WTC11 (cell line): ENCODE results near the gene CLN6. TPM values are rescaled to one million over a fixed set of nuclear protein-coding genes. Genes with fewer than 3 reads are reported as not detected.

Experiments
- ATAC-seq: fragments of 200-7000 bp; cut with Tn5 transposase; 2 replicates; pipeline ENCODE4 v1.10.0; 2021; ENCODE audit warnings: mild to moderate bottlenecking, moderate library complexity
- CTCF ChIA-PET: fragments of 300-600 bp; sonication (Branson Sonifier 250); formaldehyde crosslinking; loops from one replicate; lab custom pipeline; 2021; ENCODE audit warnings: antibody characterized with exemption; lab: Charles Lee
- POLR2A ChIA-PET: fragments of 350-600 bp; sonication (Branson Sonifier 250); formaldehyde crosslinking; loops from one replicate; lab custom pipeline; 2021; ENCODE audit warnings: antibody characterized with exemption; lab: Charles Lee
- DNase-seq: peaks from one replicate; pipeline ENCODE4 v3.0.0; 2021; ENCODE audit warnings: low spot score
- H3K27ac Mint-ChIP-seq: 2 replicates; pipeline ENCODE4 v1.8.0; 2021; ENCODE audit warnings: mixed read lengths
- H3K27me3 Mint-ChIP-seq: 2 replicates; pipeline ENCODE4 v1.8.0; 2021; ENCODE audit warnings: low read depth, mild to moderate bottlenecking, moderate library complexity, mixed read lengths
- H3K36me3 Mint-ChIP-seq: 2 replicates; pipeline ENCODE4 v1.8.0; 2021; ENCODE audit warnings: mixed read lengths
- H3K4me1 Mint-ChIP-seq: 2 replicates; pipeline ENCODE4 v1.8.0; 2022; ENCODE audit warnings: mixed read lengths
- H3K4me3 Mint-ChIP-seq: 2 replicates; pipeline ENCODE4 v1.8.0; 2021; ENCODE audit warnings: mild to moderate bottlenecking, moderate library complexity, mixed read lengths
- H3K9me3 Mint-ChIP-seq: 2 replicates; pipeline ENCODE4 v1.8.0; 2021; ENCODE audit warnings: mixed read lengths
- CBFB ChIP-seq: sonication (generic); formaldehyde crosslinking; IDR thresholded peaks from 2 replicates; pipeline ENCODE4 v1.8.1; 2022; ENCODE audit warnings: mild to moderate bottlenecking, low read depth, missing genetic modification reagents
- FOXJ3 ChIP-seq: sonication (generic); formaldehyde crosslinking; IDR thresholded peaks from 2 replicates; pipeline ENCODE4 v1.9.0; 2021; ENCODE audit warnings: missing genetic modification reagents, mild to moderate bottlenecking, borderline replicate concordance
- HMGA2 ChIP-seq: fragments of 250-450 bp; sonication (Bioruptor Pico); IDR thresholded peaks from 2 replicates; pipeline ENCODE4 v1.4.0; 2021; ENCODE audit warnings: mild to moderate bottlenecking, moderate library complexity
- NFATC4 ChIP-seq: fragments of 250-450 bp; sonication (Bioruptor Pico); IDR thresholded peaks from 2 replicates; pipeline ENCODE4 v1.9.0; 2021; ENCODE audit warnings: mild to moderate bottlenecking
- PRRX2 ChIP-seq: fragments of 250-450 bp; sonication (Bioruptor Pico); IDR thresholded peaks from 2 replicates; pipeline ENCODE4 v1.8.0; 2021; ENCODE audit warnings: mild to moderate bottlenecking
- SMAD4 ChIP-seq: sonication (generic); formaldehyde crosslinking; IDR thresholded peaks from 2 replicates; pipeline ENCODE4 v1.8.0; 2022; ENCODE audit warnings: mild to moderate bottlenecking, missing genetic modification reagents
- SP1 ChIP-seq: sonication (generic); formaldehyde crosslinking; conservative IDR thresholded peaks from 2 replicates; pipeline ENCODE4 v1.8.1; 2022; ENCODE audit warnings: missing genetic modification reagents
- TEAD4 ChIP-seq: sonication (generic); formaldehyde crosslinking; IDR thresholded peaks from 2 replicates; pipeline ENCODE4 v1.8.0; 2022; ENCODE audit warnings: mild to moderate bottlenecking, missing genetic modification reagents
- TP53 ChIP-seq: sonication (generic); formaldehyde crosslinking; IDR thresholded peaks from 2 replicates; pipeline ENCODE4 v1.8.1; 2023; ENCODE audit warnings: mild to moderate bottlenecking, missing genetic modification reagents
- ZBTB21 ChIP-seq: sonication (generic); formaldehyde crosslinking; IDR thresholded peaks from 2 replicates; pipeline ENCODE4 v1.8.1; 2023; ENCODE audit warnings: mild to moderate bottlenecking, missing genetic modification reagents, borderline replicate concordance
- ZNF219 ChIP-seq: sonication (generic); formaldehyde crosslinking; IDR thresholded peaks from 2 replicates; pipeline ENCODE4 v1.8.0; 2023; ENCODE audit warnings: missing genetic modification reagents, mild to moderate bottlenecking, borderline replicate concordance
- ZNF416 ChIP-seq: fragments of 250-450 bp; sonication (Bioruptor Pico); IDR thresholded peaks from 2 replicates; pipeline ENCODE4 v1.9.0; 2021; ENCODE audit warnings: mild to moderate bottlenecking, inconsistent platforms
- ZNF423 ChIP-seq: fragments of 250-450 bp; sonication (Bioruptor Pico); IDR thresholded peaks from 2 replicates; pipeline ENCODE4 v2.1.2; 2022; ENCODE audit warnings: mild to moderate bottlenecking, moderate library complexity
- total RNA-seq: library from RNA; stranded (reverse); gene quantifications from 3 replicates; pipeline ENCODE4 v1.2.3, GENCODE V29; 2021
- TF ChIP-seq, protein P1 (sequence below): sonication (generic); formaldehyde crosslinking; conservative IDR thresholded peaks from 2 replicates; pipeline ENCODE4 v1.8.1; 2022; ENCODE audit warnings: mild to moderate bottlenecking, missing genetic modification reagents
- TF ChIP-seq, protein P2 (sequence below): fragments of 250-450 bp; sonication (Bioruptor Pico); conservative IDR thresholded peaks from 2 replicates; pipeline ENCODE4 v1.9.0; 2021; ENCODE audit warnings: mild to moderate bottlenecking
- TF ChIP-seq, protein P3 (sequence below): sonication (generic); formaldehyde crosslinking; IDR thresholded peaks from 2 replicates; pipeline ENCODE4 v1.8.0; 2022; ENCODE audit warnings: mild to moderate bottlenecking, missing genetic modification reagents
- TF ChIP-seq, protein P4 (sequence below): sonication (generic); formaldehyde crosslinking; IDR thresholded peaks from 2 replicates; pipeline ENCODE4 v1.8.1; 2022; ENCODE audit warnings: mild to moderate bottlenecking, missing genetic modification reagents, moderate library complexity, borderline replicate concordance
- TF ChIP-seq, protein P5 (sequence below): sonication (generic); formaldehyde crosslinking; IDR thresholded peaks from 2 replicates; pipeline ENCODE4 v1.8.1; 2023; ENCODE audit warnings: mild to moderate bottlenecking, missing genetic modification reagents, moderate library complexity
- TF ChIP-seq, protein P6 (sequence below): sonication (generic); formaldehyde crosslinking; IDR thresholded peaks from 2 replicates; pipeline ENCODE4 v1.8.1; 2022; ENCODE audit warnings: missing genetic modification reagents, borderline replicate concordance
- TF ChIP-seq, protein P7 (sequence below): sonication (generic); formaldehyde crosslinking; IDR thresholded peaks from 2 replicates; pipeline ENCODE4 v1.8.0; 2022; ENCODE audit warnings: mild to moderate bottlenecking, missing genetic modification reagents
- TF ChIP-seq, protein P8 (sequence below): sonication (generic); formaldehyde crosslinking; IDR thresholded peaks from 2 replicates; pipeline ENCODE4 v1.8.0; 2022; ENCODE audit warnings: mild to moderate bottlenecking, missing genetic modification reagents

The CLN6 gene
- total RNA-seq, 1 experiment from 2014 or later, result 50.2 TPM

DNA sequence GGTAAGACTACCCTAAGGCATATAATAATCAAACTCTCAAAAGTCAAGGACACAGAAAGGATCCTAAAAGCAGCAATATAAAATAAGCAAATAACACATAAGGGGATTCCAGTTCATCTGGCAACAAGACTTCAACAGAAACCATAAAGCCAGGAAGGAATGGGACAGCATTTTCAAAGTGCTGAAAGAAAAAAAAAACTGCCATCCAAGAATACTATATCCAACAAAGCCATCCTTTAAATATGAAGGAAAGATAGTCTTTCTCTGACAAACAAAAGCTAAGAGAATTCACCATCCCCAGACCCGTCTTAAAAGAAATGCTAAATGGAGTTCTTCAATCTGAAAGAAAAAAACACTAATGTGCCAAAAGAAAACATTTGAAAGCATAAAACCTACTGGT, 14.7 kb upstream of the CLN6 start (continued):
- TF ChIP-seq, protein P1, sequence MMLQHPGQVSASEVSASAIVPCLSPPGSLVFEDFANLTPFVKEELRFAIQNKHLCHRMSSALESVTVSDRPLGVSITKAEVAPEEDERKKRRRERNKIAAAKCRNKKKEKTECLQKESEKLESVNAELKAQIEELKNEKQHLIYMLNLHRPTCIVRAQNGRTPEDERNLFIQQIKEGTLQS (CRISPR knock-in tag), result no peak
- TF ChIP-seq, protein P2, sequence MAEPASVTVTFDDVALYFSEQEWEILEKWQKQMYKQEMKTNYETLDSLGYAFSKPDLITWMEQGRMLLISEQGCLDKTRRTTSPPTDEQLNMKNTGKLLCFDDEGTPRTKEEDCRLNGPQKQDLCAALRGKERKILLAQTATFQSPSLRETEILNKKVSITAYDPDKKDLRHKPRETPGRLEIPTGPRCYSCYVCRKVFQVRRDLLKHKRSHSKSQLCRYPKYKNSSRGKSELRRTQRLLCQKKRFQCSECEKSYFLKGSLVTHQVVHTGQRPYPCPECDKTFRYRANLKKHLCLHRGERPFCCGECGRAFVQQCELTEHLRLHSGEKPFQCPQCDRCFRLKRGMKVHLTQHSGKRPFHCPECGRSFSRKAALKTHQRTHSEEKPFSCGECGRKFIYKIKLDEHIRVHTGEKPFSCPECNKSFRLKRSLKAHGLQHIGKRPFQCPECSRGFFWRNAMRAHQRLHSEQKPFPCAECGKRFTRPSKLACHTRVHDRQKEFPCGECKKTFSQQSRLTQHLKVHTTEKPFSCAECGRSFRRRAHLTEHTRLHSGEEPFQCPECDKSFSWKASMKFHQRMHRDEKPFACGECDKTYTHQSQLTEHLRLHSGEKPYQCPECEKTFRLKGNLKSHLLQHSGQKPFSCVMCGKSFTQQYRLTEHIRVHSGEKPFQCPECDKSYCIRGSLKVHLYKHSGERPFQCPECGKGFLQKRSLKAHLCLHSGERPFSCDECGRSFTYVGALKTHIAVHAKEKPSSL, result no peak
- TF ChIP-seq, protein P3, sequence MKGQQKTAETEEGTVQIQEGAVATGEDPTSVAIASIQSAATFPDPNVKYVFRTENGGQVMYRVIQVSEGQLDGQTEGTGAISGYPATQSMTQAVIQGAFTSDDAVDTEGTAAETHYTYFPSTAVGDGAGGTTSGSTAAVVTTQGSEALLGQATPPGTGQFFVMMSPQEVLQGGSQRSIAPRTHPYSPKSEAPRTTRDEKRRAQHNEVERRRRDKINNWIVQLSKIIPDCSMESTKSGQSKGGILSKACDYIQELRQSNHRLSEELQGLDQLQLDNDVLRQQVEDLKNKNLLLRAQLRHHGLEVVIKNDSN (CRISPR knock-in tag), result no peak
- no peak for TF ChIP-seq ZNF219 (CRISPR knock-in tag)
- TF ChIP-seq CBFB (CRISPR knock-in tag), result no peak
- TF ChIP-seq, protein P4, sequence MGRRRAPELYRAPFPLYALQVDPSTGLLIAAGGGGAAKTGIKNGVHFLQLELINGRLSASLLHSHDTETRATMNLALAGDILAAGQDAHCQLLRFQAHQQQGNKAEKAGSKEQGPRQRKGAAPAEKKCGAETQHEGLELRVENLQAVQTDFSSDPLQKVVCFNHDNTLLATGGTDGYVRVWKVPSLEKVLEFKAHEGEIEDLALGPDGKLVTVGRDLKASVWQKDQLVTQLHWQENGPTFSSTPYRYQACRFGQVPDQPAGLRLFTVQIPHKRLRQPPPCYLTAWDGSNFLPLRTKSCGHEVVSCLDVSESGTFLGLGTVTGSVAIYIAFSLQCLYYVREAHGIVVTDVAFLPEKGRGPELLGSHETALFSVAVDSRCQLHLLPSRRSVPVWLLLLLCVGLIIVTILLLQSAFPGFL (CRISPR knock-in tag), result no peak

DNA sequence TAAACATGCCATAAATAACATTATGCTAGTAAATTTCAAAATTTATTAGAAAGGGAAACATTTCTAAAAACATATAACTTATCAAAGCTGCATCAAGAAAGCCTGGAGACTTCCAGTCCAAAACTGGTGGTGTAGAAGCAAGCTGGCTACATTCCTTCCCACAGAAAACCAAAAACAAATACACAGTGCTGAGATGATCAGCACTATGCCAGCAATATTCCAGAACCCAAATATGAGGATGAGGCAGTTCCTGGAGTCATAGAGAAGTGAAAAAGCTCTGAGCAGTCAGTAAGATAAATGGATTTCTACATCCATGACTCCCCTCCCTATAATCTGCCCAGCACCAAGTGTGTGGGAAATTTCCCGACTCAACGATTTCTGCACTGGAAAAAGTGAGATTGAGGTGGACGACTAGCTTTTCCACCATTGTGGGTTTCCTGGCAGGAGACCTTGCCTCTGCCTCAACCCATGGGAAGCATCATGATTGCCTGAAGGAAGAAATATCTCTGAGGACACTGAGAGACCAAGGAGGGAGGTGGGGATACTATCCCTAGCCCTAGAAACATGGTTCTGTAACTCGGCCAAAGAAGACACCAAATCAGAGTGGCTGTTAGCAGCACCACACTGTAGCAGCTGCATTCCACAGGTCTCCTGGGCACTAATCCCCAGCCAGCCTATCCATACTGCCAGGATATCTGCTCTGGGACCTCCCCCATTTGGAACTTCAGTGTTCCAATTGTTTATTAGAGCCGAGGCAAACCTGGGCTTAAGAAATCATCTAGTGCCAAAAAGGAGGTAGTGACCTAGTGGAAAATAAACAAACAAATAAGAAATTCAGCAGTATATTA, 11.8 kb upstream of the CLN6 start:
- POLR2A ChIA-PET, result interaction anchor here (0.7 kb wide), 1 partner anchor 751 kb away, joined by 3 read pairs; no protein-coding TSS in a partner anchor
- CTCF ChIA-PET, result interaction anchor here (1.0 to 1.6 kb wide), 3 partner anchors 12 to 65 kb away, joined by 3 to 9 read pairs (median 5); no protein-coding TSS in a partner anchor
- Mint-ChIP-seq H3K9me3 (peaks cover 22% of the 10 kb centered on the region), H3K27ac (no peak overlapping the region), H3K4me3 (no peak overlapping the region), H3K36me3 (peaks cover 14% of the 10 kb centered on the region), H3K27me3 (no peaks in the 10 kb centered on the region; the same call in 1 of the 2 replicates), H3K4me1 (peaks cover 8% of the 10 kb centered on the region)
- TF ChIP-seq TEAD4 (CRISPR knock-in tag), result no peak
- TF ChIP-seq SMAD4 (CRISPR knock-in tag), result no peak
- TF ChIP-seq, protein P5, sequence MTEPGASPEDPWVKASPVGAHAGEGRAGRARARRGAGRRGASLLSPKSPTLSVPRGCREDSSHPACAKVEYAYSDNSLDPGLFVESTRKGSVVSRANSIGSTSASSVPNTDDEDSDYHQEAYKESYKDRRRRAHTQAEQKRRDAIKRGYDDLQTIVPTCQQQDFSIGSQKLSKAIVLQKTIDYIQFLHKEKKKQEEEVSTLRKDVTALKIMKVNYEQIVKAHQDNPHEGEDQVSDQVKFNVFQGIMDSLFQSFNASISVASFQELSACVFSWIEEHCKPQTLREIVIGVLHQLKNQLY, result no peak
- DNase-seq, result no peak
- ATAC-seq, result peak; percentile 84

DNA sequence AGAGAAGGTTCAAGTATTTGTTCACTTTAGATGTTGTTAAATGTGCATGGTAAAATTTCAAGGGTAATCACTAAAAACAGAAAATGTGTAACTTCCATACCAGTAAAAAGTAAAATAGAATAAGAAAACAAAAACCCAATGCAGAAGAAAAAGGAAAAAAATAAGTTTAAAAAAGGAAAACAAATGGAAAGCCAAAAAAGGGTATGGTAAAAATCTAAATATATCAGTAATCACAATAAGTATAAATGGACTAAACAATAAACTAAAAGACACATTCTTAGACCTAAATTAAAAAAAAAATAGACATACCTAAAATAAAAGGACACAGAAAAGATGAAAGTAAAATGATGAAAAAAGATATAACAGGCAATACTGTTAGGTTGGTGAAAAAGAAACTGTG, 9.5 kb upstream of the CLN6 start:
- POLR2A ChIA-PET, result no interaction called here
- TF ChIP-seq, protein P6, sequence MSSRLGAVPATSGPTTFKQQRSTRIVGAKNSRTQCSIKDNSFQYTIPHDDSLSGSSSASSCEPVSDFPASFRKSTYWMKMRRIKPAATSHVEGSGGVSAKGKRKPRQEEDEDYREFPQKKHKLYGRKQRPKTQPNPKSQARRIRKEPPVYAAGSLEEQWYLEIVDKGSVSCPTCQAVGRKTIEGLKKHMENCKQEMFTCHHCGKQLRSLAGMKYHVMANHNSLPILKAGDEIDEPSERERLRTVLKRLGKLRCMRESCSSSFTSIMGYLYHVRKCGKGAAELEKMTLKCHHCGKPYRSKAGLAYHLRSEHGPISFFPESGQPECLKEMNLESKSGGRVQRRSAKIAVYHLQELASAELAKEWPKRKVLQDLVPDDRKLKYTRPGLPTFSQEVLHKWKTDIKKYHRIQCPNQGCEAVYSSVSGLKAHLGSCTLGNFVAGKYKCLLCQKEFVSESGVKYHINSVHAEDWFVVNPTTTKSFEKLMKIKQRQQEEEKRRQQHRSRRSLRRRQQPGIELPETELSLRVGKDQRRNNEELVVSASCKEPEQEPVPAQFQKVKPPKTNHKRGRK (CRISPR knock-in tag), result no peak
- TF ChIP-seq, protein P7, sequence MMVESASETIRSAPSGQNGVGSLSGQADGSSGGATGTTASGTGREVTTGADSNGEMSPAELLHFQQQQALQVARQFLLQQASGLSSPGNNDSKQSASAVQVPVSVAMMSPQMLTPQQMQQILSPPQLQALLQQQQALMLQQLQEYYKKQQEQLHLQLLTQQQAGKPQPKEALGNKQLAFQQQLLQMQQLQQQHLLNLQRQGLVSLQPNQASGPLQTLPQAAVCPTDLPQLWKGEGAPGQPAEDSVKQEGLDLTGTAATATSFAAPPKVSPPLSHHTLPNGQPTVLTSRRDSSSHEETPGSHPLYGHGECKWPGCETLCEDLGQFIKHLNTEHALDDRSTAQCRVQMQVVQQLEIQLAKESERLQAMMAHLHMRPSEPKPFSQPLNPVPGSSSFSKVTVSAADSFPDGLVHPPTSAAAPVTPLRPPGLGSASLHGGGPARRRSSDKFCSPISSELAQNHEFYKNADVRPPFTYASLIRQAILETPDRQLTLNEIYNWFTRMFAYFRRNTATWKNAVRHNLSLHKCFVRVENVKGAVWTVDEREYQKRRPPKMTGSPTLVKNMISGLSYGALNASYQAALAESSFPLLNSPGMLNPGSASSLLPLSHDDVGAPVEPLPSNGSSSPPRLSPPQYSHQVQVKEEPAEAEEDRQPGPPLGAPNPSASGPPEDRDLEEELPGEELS, result no peak
- TF ChIP-seq PRRX2 (CRISPR knock-in tag) (no peak), NFATC4 (no peak), FOXJ3 (CRISPR knock-in tag) (no peak), TEAD4 (CRISPR knock-in tag) (no peak), SP1 (CRISPR knock-in tag) (no peak), HMGA2 (CRISPR knock-in tag) (no peak), TP53 (CRISPR knock-in tag) (no peak), ZNF416 (no peak), ZBTB21 (CRISPR knock-in tag) (no peak), ZNF423 (CRISPR knock-in tag) (no peak)
- TF ChIP-seq, protein P8, sequence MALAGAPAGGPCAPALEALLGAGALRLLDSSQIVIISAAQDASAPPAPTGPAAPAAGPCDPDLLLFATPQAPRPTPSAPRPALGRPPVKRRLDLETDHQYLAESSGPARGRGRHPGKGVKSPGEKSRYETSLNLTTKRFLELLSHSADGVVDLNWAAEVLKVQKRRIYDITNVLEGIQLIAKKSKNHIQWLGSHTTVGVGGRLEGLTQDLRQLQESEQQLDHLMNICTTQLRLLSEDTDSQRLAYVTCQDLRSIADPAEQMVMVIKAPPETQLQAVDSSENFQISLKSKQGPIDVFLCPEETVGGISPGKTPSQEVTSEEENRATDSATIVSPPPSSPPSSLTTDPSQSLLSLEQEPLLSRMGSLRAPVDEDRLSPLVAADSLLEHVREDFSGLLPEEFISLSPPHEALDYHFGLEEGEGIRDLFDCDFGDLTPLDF (CRISPR knock-in tag), result no peak

More for the DNA sequence above, 9.5 kb upstream of the CLN6 start:
- CTCF ChIA-PET, result interaction anchor here (1.1 kb wide), 1 partner anchor 14 kb away, joined by 6 read pairs; no protein-coding TSS in a partner anchor
- peaks cover 10% of the 10 kb centered on the region for H3K4me1 Mint-ChIP-seq
- DNase-seq (no peak), ATAC-seq (no peak)
- peaks cover 5% of the 10 kb centered on the region for H3K36me3 Mint-ChIP-seq
- H3K9me3 Mint-ChIP-seq, result peaks cover 9% of the 10 kb centered on the region
- no peak overlapping the region for H3K27ac Mint-ChIP-seq
- no peak overlapping the region for H3K4me3 Mint-ChIP-seq
- H3K27me3 Mint-ChIP-seq, result no peaks in the 10 kb centered on the region; the same call in 1 of the 2 replicates
